GM12892 (cell line): ENCODE measurements around the gene FAM76B.

ENCODE experiments used
- POLR2A ChIP-seq: IDR thresholded peaks from 2 replicates; pipeline ENCODE4 v1.6.1; 2011; ENCODE audit warnings: low read depth, low read length, control low read depth
- TAF1 ChIP-seq: IDR thresholded peaks from 2 replicates; pipeline ENCODE4 v1.6.1; 2011; ENCODE audit warnings: low read depth, mild to moderate bottlenecking, control low read depth, low read length, borderline replicate concordance

DNA sequence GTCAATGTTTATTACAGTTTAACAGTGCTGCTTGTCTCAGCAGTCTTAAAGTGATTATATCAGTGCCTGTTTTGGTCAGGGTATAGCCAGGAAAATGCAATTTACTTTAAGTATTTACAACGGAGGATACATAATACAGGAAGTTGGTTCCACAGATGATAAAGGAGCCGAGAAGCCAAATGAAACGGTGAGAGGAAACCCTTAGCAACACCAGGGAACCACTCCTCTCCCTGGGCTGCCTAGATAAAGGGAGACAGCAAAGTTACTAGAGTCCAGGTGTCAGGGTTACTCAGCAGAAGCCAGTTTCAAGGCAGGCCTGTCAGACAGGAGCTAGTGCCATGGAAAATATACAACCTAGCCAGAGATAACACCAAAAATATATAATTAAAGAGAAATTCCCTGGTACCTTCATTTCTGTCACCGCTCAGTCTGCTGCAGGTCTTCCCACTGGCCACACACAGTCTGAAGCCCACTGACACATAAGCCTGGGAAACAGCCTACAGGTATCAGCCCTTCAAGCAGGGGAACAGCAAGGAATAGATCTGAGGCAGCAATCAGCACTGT, 55.5 kb downstream of the FAM76B start:
- no peak for TF ChIP-seq POLR2A
- TF ChIP-seq TAF1, result no peak
